T-helper 22 cell (primary cell): ENCODE measurements around the gene ZPBP.

ENCODE experiments used
- DNase-seq: peaks from one replicate; pipeline ENCODE4 v3.0.0-alpha.2; 2020; ENCODE audit warnings: low read depth

Gene ZPBP

DNA sequence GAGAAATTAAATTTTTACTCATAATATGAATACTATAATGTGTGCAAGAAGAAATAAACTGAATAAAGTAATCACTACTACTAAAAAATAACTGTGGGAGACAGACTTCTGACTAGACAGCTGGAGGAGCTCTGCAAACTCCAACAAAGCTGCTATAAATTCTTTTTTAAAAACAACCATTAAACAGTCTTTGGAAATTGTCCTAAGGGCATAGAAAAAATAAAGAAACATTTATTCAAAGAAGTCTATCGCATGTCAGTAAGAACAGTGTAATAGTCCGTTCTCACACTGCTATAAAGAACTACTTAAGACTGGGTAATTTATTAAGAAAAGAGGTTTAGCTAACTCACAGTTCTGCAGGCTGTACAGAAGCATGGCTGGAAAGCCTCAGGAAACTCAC is 56.0 kb downstream of the ZPBP start:
- no peak for DNase-seq

DNA sequence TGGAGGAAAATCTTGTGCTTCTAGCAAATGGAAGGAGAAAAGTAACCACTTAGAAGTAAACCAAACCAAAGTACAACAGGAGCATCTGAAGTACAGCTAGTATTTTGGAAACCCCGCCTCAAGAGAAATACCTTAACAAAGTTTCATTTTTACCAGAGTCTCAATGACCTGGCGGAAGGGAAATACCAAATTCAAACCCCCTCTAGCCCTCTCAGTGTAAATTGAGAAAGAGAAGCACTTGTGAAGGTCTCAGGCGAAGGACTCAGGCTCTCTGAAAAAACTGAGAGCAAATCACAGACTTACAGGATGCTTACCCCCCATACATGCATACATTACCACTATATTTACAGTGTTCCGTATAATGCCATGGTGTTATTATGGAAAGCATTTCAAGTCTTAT is 70.1 kb downstream of the ZPBP start:
- DNase-seq, result no peak

- DNase-seq, result no peak
Observed at GRCh38 chr7:50022451-50022850, 70.6 kb downstream of the ZPBP start.

DNA sequence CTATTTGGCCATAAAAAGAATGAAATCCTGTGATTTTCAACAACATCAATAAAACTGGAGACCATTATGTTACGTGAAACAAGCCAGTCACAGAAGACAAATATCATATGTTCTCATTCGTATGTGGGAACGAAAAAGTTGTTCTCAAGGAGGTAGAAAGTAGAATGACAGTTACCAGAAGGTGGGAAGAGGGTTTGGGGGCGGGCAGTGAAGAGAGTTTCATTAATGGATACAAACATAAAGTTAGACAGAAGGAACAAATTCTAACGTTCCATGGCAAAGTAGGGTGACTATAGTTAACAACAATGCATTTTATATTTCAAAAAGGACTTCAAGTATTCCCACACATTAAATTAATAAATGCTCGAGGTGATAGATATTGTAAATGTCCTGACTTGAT is 97.4 kb downstream of the ZPBP start:
- no peak for DNase-seq

DNA sequence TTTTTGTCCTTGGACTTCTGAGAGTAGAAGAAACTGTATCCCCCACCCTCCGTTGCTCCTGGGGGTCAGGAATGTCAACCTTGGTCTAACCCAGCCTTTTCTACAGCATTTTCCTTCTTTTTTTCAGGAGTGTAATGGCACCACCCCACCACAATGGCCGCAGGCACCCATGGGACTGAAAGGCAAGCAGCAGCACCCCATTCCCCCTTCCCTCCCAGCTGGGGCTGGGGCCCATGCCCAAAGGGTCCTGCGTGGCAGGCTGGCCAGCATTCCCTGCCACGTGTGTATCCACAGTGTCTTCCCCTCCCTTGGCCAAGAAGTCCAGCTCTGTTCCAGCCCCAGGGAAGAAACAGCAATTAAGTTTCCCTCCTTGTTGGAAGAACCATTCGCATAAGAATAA is 106.9 kb downstream of the ZPBP start:
- DNase-seq, result no peak

- DNase-seq, result no peak
Observed at GRCh38 chr7:49980465-49980864, 112.6 kb downstream of the ZPBP start.

GRCh38 chr7:49976238-49976637 is 116.8 kb downstream of the ZPBP start:
- DNase-seq, result no peak

DNA sequence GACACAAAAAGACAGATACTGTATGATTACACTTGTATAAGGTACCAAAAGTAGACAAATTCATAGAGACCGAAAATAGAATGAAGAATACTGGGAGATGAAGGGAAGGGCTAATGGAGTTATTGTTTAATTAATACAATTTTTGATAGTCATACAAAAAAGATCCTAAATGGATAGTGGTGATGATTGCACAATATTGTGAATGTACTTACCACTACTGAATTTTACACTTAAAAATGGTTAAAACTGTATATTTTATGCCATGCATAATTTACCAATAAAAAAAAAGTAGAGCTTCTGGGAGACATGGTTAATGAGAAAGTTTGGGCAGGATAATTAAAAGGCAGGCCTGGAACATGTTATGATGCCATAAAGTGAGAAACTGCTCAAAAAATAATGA is 119.0 kb downstream of the ZPBP start:
- no peak for DNase-seq

- DNase-seq, result no peak
Observed at GRCh38 chr7:49937608-49938007, 155.4 kb downstream of the ZPBP start.

- no peak for DNase-seq
Observed at GRCh38 chr7:49931627-49932026, 161.4 kb downstream of the ZPBP start.

DNA sequence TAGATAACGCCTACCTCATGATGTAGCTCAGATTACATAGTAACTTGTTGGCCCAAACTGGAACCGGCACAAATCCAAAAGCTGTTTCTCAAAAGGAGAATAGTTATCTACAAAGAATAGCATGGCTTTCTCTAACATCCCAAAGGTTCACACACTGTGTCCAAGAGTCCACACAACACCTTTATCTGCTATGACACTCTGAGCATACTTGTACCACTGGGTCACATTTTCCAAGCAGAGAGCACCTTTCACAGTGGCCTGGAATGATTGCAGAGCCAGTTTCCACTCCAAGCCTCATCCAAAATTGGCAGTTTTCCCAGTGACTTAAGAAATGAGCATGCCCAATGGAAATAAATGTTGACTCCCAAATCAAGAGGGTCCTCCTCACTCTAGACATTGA is 164.3 kb downstream of the ZPBP start:
- DNase-seq, result no peak

DNA sequence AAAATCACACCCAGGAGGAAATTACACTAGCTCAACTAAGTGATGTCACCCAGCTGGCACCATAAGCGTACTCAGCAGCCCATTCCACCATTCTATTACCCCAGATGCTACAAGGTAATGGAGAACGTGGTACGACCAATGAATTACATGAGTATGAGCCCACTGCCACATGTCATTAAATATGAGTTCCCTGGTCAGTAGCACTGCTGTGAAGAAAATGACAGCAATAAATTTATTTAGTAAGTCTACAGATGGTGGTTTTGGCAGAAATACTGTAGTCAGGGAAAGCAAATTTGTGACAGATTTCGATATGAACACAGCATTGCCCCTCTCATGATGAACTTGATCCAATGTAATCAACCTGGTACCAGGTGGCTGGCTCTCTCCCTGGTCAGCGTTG is 165.4 kb downstream of the ZPBP start:
- DNase-seq, result no peak

- no peak for DNase-seq
Observed at GRCh38 chr7:49926720-49927119, 166.3 kb downstream of the ZPBP start.

GRCh38 chr7:49911909-49912308 is 181.1 kb downstream of the ZPBP start:
- DNase-seq, result no peak

DNA sequence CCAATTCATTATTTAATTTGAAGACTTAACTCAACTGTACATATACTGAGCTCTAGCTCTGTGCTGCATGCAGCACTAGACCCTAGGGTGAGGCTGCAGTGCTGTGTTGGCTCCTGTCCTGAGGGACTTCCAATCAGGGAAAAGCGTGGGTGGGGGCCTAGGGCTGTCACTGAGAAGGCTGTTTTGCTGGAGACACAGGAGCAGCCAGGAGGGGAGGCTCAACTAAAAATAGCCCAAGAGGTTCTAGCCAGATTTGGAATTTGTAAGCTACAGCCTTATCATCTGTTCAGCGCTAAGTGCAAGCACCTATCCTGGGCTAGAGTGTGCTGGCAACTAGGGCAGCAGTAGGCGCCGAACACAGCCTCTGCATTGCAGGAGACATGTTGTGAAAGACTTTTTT is 198.5 kb downstream of the ZPBP start:
- no peak for DNase-seq

- no peak for DNase-seq
Observed at GRCh38 chr7:49893131-49893530, 199.9 kb downstream of the ZPBP start.

DNA sequence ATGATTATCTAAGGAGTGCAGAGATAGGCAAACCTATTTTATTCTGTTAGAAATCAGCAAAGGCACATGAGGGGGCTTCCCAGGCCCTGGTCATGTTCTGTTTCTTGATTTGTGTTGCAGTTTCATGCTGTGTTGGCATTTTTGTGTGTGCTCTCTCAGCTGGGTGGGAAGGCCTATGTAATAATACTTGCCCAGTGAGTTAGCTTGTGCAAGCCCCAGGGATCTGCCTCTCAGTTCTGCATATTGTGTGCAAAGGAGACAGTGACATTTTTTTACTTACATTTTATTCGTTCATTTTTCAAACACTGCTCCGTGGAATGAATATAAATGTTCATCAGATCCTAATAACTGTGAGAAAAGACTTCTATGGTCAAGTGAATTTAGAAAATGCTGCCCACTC is 200.6 kb downstream of the ZPBP start:
- DNase-seq, result no peak
